Measurements from ENCODE around the gene CIB4.

CIB4 gene

GRCh38 chr2:26591619-26592505 lies 49.3 kb downstream of the CIB4 start:
- Histone ChIP-seq H3K27me3 (ENCODE audit: control insufficient read depth in 1 of 2, insufficient read depth in 2 of 2, low read length in 2 of 2) (peaks cover 0 to 11% of the 10 kb centered on the region in 2 donors), H3K4me3 (ENCODE audit: low read length in 2 of 2) (no peak overlapping the region), H3K27ac (ENCODE audit: low read length) (no peak overlapping the region), H3K36me3 (ENCODE audit: control insufficient read depth in 2 of 2, insufficient read depth in 2 of 2, low read length in 2 of 2) (no peaks in the 10 kb centered on the region), H3K9me3 (ENCODE audit: control insufficient read depth in 2 of 2, low read length in 2 of 2) (no peaks in the 10 kb centered on the region), H3K9ac (ENCODE audit: low read length in 2 of 2) (no peak overlapping the region), H3K4me1 (ENCODE audit: control insufficient read depth, insufficient read depth, low read length) (no peaks in the 10 kb centered on the region)

- no peaks in the 10 kb centered on the region for H3K4me1 ChIP-seq (ENCODE audit: control insufficient read depth, insufficient read depth, low read length)
- no peak overlapping the region for H3K9ac ChIP-seq (ENCODE audit: low read length in 2 of 2)
- no peak overlapping the region for H3K27ac ChIP-seq (ENCODE audit: low read length)
- peaks cover 0 to 11% of the 10 kb centered on the region in 2 donors for H3K27me3 ChIP-seq (ENCODE audit: control insufficient read depth in 1 of 2, insufficient read depth in 2 of 2, low read length in 2 of 2)
- H3K9me3 ChIP-seq (ENCODE audit: control insufficient read depth in 2 of 2, low read length in 2 of 2) = no peaks in the 10 kb centered on the region
- H3K36me3 ChIP-seq (ENCODE audit: control insufficient read depth in 2 of 2, insufficient read depth in 2 of 2, low read length in 2 of 2) = no peaks in the 10 kb centered on the region
- H3K4me3 ChIP-seq (ENCODE audit: low read length in 2 of 2) = no peak overlapping the region
These were observed 50.1 kb downstream of the CIB4 start for GRCh38 chr2:26590980-26591618.

GRCh38 chr2:26590508-26590907 lies 50.7 kb downstream of the CIB4 start:
- no peak overlapping the region for H3K9ac ChIP-seq (ENCODE audit: low read length in 2 of 2)
- peaks cover 0 to 14% of the 10 kb centered on the region in 2 donors for H3K27me3 ChIP-seq (ENCODE audit: control insufficient read depth in 1 of 2, insufficient read depth in 2 of 2, low read length in 2 of 2)
- no peak overlapping the region for H3K27ac ChIP-seq (ENCODE audit: low read length)
- H3K9me3 ChIP-seq (ENCODE audit: control insufficient read depth in 2 of 2, low read length in 2 of 2) = no peaks in the 10 kb centered on the region
- H3K4me1 ChIP-seq (ENCODE audit: control insufficient read depth, insufficient read depth, low read length) = no peaks in the 10 kb centered on the region
- no peak overlapping the region for H3K4me3 ChIP-seq (ENCODE audit: low read length in 2 of 2)
- H3K36me3 ChIP-seq (ENCODE audit: control insufficient read depth in 2 of 2, insufficient read depth in 2 of 2, low read length in 2 of 2) = no peaks in the 10 kb centered on the region

- Histone ChIP-seq H3K4me3 (ENCODE audit: low read length in 2 of 2) (no peak overlapping the region), H3K27me3 (ENCODE audit: control insufficient read depth in 1 of 2, insufficient read depth in 2 of 2, low read length in 2 of 2) (peaks cover 0 to 19% of the 10 kb centered on the region in 2 donors), H3K9ac (ENCODE audit: low read length in 2 of 2) (no peak overlapping the region), H3K27ac (ENCODE audit: low read length) (no peak overlapping the region), H3K36me3 (ENCODE audit: control insufficient read depth in 2 of 2, insufficient read depth in 2 of 2, low read length in 2 of 2) (no peaks in the 10 kb centered on the region), H3K9me3 (ENCODE audit: control insufficient read depth in 2 of 2, low read length in 2 of 2) (no peaks in the 10 kb centered on the region), H3K4me1 (ENCODE audit: control insufficient read depth, insufficient read depth, low read length) (no peaks in the 10 kb centered on the region)
These were observed 52.6 kb downstream of the CIB4 start for GRCh38 chr2:26588576-26588975.

DNA sequence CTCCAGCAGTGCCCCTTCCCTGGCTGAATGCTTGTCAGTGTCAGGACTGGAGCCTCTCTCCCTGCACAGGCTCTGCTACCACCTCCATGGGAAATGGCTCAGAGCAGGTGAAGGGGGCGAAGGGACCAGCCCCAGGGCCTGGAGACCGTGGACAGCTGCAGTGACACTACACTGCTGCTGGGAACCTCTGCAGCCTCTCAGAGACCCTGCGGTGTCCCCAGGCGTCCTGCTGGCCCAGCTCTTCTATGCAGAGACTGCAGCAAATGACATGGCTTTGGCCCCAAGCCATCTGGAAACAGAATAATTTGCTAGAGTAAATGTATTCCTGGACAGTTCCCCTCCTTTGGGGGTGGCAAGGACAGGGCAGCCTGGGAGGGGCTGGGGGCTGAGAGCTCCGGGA lies 53.2 kb downstream of the CIB4 start:
- H3K27me3 ChIP-seq (ENCODE audit: control insufficient read depth in 1 of 2, insufficient read depth in 2 of 2, low read length in 2 of 2) = peaks cover 0 to 19% of the 10 kb centered on the region in 2 donors
- H3K36me3 ChIP-seq (ENCODE audit: control insufficient read depth in 2 of 2, insufficient read depth in 2 of 2, low read length in 2 of 2) = no peaks in the 10 kb centered on the region

GRCh38 chr2:26585966-26586365 lies 55.2 kb downstream of the CIB4 start:
- Histone ChIP-seq H3K27me3 (ENCODE audit: control insufficient read depth in 1 of 2, insufficient read depth in 2 of 2, low read length in 2 of 2) (peaks cover 0 to 19% of the 10 kb centered on the region in 2 donors), H3K36me3 (ENCODE audit: control insufficient read depth in 2 of 2, insufficient read depth in 2 of 2, low read length in 2 of 2) (no peaks in the 10 kb centered on the region), H3K9me3 (ENCODE audit: control insufficient read depth in 2 of 2, low read length in 2 of 2) (no peaks in the 10 kb centered on the region), H3K4me3 (ENCODE audit: low read length in 2 of 2) (no peak overlapping the region), H3K4me1 (ENCODE audit: control insufficient read depth, insufficient read depth, low read length) (no peaks in the 10 kb centered on the region), H3K9ac (ENCODE audit: low read length in 2 of 2) (no peak overlapping the region), H3K27ac (ENCODE audit: low read length) (no peak overlapping the region)

More for the DNA sequence above, 53.2 kb downstream of the CIB4 start:
- H3K9ac ChIP-seq (ENCODE audit: low read length in 2 of 2) = no peak overlapping the region
- no peak overlapping the region for H3K4me3 ChIP-seq (ENCODE audit: low read length in 2 of 2)
- no peaks in the 10 kb centered on the region for H3K9me3 ChIP-seq (ENCODE audit: control insufficient read depth in 2 of 2, low read length in 2 of 2)
- no peaks in the 10 kb centered on the region for H3K4me1 ChIP-seq (ENCODE audit: control insufficient read depth, insufficient read depth, low read length)
- no peak overlapping the region for H3K27ac ChIP-seq (ENCODE audit: low read length)

DNA sequence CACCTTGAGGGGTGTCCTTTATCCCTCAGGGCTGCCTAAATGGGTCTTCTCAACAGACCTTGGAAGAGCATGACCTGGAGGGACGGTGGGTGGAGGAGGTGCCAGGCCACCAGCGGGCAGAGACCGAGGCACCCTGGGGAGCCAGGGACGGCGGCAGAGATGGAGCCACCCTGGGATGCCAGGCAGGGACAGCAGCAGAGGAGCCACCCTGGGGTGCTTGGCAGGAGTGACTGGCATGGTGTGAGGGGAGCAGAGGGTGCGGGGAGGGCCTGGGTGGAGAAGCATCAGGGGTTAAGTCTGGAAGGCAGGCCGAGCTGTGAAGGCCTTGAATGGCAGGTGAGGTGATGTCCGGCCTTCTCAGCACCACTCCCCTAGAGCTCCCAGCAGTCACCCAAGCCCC lies 56.1 kb downstream of the CIB4 start:
- Histone ChIP-seq H3K4me1 (ENCODE audit: control insufficient read depth, insufficient read depth, low read length) (no peaks in the 10 kb centered on the region), H3K27me3 (ENCODE audit: control insufficient read depth in 1 of 2, insufficient read depth in 2 of 2, low read length in 2 of 2) (peaks cover 0 to 16% of the 10 kb centered on the region in 2 donors), H3K27ac (ENCODE audit: low read length) (no peak overlapping the region), H3K9ac (ENCODE audit: low read length in 2 of 2) (no peak overlapping the region), H3K9me3 (ENCODE audit: control insufficient read depth in 2 of 2, low read length in 2 of 2) (no peaks in the 10 kb centered on the region), H3K36me3 (ENCODE audit: control insufficient read depth in 2 of 2, insufficient read depth in 2 of 2, low read length in 2 of 2) (no peaks in the 10 kb centered on the region), H3K4me3 (ENCODE audit: low read length in 2 of 2) (no peak overlapping the region)

DNA sequence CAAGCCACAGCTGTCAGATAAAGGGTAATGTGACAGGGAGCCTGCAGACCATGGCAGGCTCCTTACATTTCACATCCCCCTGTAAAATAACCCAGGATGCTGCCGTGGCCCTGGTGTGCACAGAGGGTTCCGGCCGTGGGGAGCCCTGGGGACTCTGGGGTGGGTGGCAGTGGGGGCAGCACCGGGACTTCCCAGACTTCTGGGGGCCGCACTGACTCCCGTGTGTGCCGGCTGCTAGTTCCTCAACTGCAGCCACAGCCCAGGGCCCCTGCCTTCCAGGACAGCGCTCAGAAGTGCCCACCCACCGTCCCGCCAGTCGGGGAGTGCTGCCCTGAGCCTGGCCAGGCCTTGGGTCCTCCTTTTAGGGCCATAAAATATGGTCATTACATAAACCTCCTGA lies 56.5 kb downstream of the CIB4 start:
- H3K9ac ChIP-seq (ENCODE audit: low read length in 2 of 2) = no peak overlapping the region

GRCh38 chr2:26584191-26584590 lies 57.0 kb downstream of the CIB4 start:
- H3K4me1 ChIP-seq (ENCODE audit: control insufficient read depth, insufficient read depth, low read length) = no peaks in the 10 kb centered on the region
- H3K27me3 ChIP-seq (ENCODE audit: control insufficient read depth in 1 of 2, insufficient read depth in 2 of 2, low read length in 2 of 2) = peaks cover 0 to 16% of the 10 kb centered on the region in 2 donors
- H3K27ac ChIP-seq (ENCODE audit: low read length) = no peak overlapping the region
- no peaks in the 10 kb centered on the region for H3K9me3 ChIP-seq (ENCODE audit: control insufficient read depth in 2 of 2, low read length in 2 of 2)
- H3K4me3 ChIP-seq (ENCODE audit: low read length in 2 of 2) = no peak overlapping the region
- no peaks in the 10 kb centered on the region for H3K36me3 ChIP-seq (ENCODE audit: control insufficient read depth in 2 of 2, insufficient read depth in 2 of 2, low read length in 2 of 2)
- H3K9ac ChIP-seq (ENCODE audit: low read length in 2 of 2) = no peak overlapping the region

More for the DNA sequence above, 56.5 kb downstream of the CIB4 start:
- Histone ChIP-seq H3K27me3 (ENCODE audit: control insufficient read depth in 1 of 2, insufficient read depth in 2 of 2, low read length in 2 of 2) (peaks cover 0 to 16% of the 10 kb centered on the region in 2 donors), H3K36me3 (ENCODE audit: control insufficient read depth in 2 of 2, insufficient read depth in 2 of 2, low read length in 2 of 2) (no peaks in the 10 kb centered on the region), H3K4me1 (ENCODE audit: control insufficient read depth, insufficient read depth, low read length) (no peaks in the 10 kb centered on the region), H3K27ac (ENCODE audit: low read length) (no peak overlapping the region), H3K4me3 (ENCODE audit: low read length in 2 of 2) (no peak overlapping the region), H3K9me3 (ENCODE audit: control insufficient read depth in 2 of 2, low read length in 2 of 2) (no peaks in the 10 kb centered on the region)

DNA sequence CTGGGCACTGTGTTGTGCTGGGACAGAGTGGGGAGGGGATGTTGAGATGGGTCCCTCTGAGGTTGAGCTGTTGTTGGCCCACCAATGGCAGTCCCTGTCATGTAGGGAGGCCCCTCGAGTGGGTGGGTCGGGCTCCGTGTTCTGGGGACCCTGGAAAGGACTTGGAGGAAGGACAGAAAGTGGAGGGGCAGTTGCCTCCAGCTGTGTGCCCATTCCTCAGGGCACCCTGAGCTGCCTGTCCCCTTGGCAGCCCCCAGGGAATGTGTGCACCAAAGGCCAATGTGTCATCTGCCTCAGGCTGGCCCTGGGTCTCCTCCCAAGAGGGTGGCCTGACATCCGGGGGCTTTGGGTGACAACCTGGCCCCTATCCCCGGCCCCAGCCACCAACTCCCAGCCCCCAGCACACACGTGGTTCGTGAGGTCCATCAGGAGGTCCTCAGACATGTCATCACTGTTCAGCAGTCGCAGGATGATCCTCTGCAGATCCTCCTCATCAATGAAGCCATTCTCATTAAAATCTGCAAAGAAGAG lies 57.7 kb downstream of the CIB4 start:
- H3K4me3 ChIP-seq (ENCODE audit: low read length in 2 of 2) = no peak overlapping the region
- no peaks in the 10 kb centered on the region for H3K9me3 ChIP-seq (ENCODE audit: control insufficient read depth in 2 of 2, low read length in 2 of 2)
- no peak overlapping the region for H3K9ac ChIP-seq (ENCODE audit: low read length in 2 of 2)
- no peaks in the 10 kb centered on the region for H3K4me1 ChIP-seq (ENCODE audit: control insufficient read depth, insufficient read depth, low read length)
- no peak overlapping the region for H3K27ac ChIP-seq (ENCODE audit: low read length)
- H3K36me3 ChIP-seq (ENCODE audit: control insufficient read depth in 2 of 2, insufficient read depth in 2 of 2, low read length in 2 of 2) = no peaks in the 10 kb centered on the region
- H3K27me3 ChIP-seq (ENCODE audit: control insufficient read depth in 1 of 2, insufficient read depth in 2 of 2, low read length in 2 of 2) = peaks cover 0 to 16% of the 10 kb centered on the region in 2 donors
